ENCODE data around the gene SLC22A6.

DNA sequence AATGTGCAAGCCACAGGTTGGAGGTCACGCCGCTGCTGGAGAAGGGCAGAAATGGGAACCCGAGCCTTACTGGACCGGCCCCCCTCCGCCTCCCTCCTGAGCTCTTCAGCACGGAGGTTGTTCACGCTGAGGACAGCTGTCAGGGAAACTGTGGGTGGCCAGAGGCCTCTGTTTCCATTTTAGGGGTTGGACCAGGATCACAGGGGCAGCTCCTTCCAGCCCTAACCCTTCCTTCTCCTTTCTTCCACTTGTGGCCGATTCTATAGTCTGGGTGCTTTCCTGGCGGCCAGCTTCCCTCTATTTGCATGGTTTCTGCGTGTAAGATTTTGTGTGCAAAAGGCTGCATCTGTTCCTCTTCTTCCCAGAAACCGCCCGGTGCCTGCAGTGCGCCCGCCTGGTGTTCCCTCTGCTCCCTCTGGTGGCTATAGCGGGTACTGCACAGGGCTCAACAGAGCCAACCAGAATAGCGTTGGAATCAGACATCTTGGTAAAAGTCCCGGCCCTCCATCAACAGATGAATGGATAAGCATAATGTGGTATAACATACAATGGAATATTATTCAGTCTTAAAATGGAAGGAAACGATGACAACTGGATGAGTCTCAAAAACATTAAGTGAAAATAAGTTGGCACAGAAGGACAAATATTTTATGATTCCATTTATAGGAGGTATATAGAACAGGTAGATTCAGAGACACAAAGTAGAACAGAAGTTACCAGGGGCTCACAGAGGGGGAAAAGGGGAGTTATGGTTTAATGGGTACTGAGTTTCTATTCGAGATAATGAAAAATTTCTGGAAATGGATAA lies 39.3 kb upstream of the SLC22A6 start:
- no peak for TF ChIP-seq POLR2A (IDR thresholded peaks at IDR 0.05; ENCODE audit: low read length)
- TF ChIP-seq GATA1 (IDR thresholded peaks at IDR 0.05; ENCODE audit: low read depth, low read length), result no peak

All from erythroblast (primary cell).